ENCODE results near the gene GABBR2.
"Not testable (repeated sequence)": the region's sequence is repeated elsewhere in the genome, so short reads cannot be mapped to it uniquely, and the experiment has no call there.

Gene GABBR2

GRCh38 chr9:98589102-98589501 lies 119.6 kb downstream of the GABBR2 start:
- no peaks in the 10 kb centered on the region for H3K79me2 ChIP-seq
- H3K27ac ChIP-seq: no peak overlapping the region
- H3K36me3 ChIP-seq (ENCODE audit: control insufficient read depth, insufficient read depth, low read length): no peaks in the 10 kb centered on the region
- no peak overlapping the region for H3K4me2 ChIP-seq (ENCODE audit: low read length)
- H3K9me3 ChIP-seq (ENCODE audit: control insufficient read depth, low read length): no peaks in the 10 kb centered on the region
- H3K4me1 ChIP-seq: no peaks in the 10 kb centered on the region
- H3K27me3 ChIP-seq (ENCODE audit: control insufficient read depth, insufficient read depth, low read length): no peaks in the 10 kb centered on the region
- no peak overlapping the region for H2AFZ ChIP-seq
- H3K9ac ChIP-seq: no peak overlapping the region
- TF ChIP-seq, protein P1, sequence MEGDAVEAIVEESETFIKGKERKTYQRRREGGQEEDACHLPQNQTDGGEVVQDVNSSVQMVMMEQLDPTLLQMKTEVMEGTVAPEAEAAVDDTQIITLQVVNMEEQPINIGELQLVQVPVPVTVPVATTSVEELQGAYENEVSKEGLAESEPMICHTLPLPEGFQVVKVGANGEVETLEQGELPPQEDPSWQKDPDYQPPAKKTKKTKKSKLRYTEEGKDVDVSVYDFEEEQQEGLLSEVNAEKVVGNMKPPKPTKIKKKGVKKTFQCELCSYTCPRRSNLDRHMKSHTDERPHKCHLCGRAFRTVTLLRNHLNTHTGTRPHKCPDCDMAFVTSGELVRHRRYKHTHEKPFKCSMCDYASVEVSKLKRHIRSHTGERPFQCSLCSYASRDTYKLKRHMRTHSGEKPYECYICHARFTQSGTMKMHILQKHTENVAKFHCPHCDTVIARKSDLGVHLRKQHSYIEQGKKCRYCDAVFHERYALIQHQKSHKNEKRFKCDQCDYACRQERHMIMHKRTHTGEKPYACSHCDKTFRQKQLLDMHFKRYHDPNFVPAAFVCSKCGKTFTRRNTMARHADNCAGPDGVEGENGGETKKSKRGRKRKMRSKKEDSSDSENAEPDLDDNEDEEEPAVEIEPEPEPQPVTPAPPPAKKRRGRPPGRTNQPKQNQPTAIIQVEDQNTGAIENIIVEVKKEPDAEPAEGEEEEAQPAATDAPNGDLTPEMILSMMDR (IDR thresholded peaks at IDR 0.05): no peak
- no peak overlapping the region for H3K4me3 ChIP-seq (ENCODE audit: low read depth, low read length)

DNA sequence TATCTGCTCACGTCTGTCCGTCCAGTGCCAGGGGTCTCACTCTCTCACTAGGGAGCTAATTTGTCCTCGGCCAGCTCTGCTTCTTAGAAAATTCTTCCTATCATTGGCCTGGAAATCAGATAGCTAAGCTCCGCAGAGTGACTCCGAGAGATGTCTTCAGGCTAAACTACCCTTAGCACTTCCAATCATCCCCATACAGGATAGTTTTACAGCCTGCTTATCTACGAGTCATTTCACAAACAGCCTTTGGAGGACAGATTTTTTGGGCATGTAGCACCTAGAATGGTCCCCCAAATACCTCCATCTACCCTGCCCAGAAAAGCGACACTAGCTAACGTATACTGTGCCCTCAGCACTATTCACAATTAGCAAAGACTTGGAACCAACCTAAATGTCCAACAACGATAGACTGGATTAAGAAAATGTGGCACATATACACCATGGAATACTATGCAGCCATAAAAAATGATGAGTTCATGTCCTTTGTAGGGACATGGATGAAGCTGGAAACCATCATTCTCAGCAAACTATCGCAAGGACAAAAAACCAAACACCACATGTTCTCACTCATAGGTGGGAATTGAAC lies 123.8 kb downstream of the GABBR2 start:
- not testable (repeated sequence) for H3K9ac ChIP-seq; H3K9me3 ChIP-seq (ENCODE audit: control insufficient read depth, low read length)

DNA sequence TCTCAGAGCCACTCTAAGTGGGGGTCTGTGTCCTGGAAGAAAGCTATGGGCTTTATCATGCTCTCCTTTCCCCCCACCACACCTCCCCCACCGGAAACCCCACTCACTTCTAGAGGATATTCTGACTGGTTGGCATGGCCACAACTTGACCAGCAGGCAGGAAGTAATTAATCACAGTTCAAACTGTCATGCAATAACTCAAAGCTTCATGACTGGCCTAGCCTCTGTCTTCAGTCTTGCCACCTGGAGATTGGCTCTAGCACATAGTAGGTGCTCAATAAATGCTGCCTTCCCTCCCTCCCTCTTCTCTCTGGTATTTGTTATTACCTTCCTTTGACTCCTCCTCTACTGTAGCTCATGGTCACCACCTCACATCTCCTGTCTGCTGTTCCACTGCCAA lies 124.7 kb downstream of the GABBR2 start:
- no peak overlapping the region for H3K9ac ChIP-seq
- no peak overlapping the region for H3K27ac ChIP-seq
- no peaks in the 10 kb centered on the region for H3K36me3 ChIP-seq (ENCODE audit: control insufficient read depth, insufficient read depth, low read length)
- no peaks in the 10 kb centered on the region for H3K9me3 ChIP-seq (ENCODE audit: control insufficient read depth, low read length)
- no peak overlapping the region for H3K4me3 ChIP-seq (ENCODE audit: low read depth, low read length)
- no peak overlapping the region for H3K4me2 ChIP-seq (ENCODE audit: low read length)
- TF ChIP-seq, protein P1 (IDR thresholded peaks at IDR 0.05): no peak
- H3K4me1 ChIP-seq: no peaks in the 10 kb centered on the region
- H3K27me3 ChIP-seq (ENCODE audit: control insufficient read depth, insufficient read depth, low read length): no peaks in the 10 kb centered on the region
- H3K79me2 ChIP-seq: no peaks in the 10 kb centered on the region
- H2AFZ ChIP-seq: no peak overlapping the region

More for the DNA sequence above, 123.8 kb downstream of the GABBR2 start:
- not testable (repeated sequence) for H3K4me2 ChIP-seq (ENCODE audit: low read length); H3K36me3 ChIP-seq (ENCODE audit: control insufficient read depth, insufficient read depth, low read length); H3K79me2 ChIP-seq; H3K27ac ChIP-seq; H3K4me3 ChIP-seq (ENCODE audit: low read depth, low read length); H3K27me3 ChIP-seq (ENCODE audit: control insufficient read depth, insufficient read depth, low read length); H3K4me1 ChIP-seq; H2AFZ ChIP-seq

GRCh38 chr9:98583417-98583816 lies 125.3 kb downstream of the GABBR2 start:
- TF ChIP-seq, protein P1 (IDR thresholded peaks at IDR 0.05): no peak
- Histone ChIP-seq H3K9me3 (ENCODE audit: control insufficient read depth, low read length) (no peaks in the 10 kb centered on the region), H3K4me2 (ENCODE audit: low read length) (no peak overlapping the region), H3K27ac (no peak overlapping the region), H2AFZ (no peak overlapping the region), H3K36me3 (ENCODE audit: control insufficient read depth, insufficient read depth, low read length) (no peaks in the 10 kb centered on the region), H3K4me3 (ENCODE audit: low read depth, low read length) (no peak overlapping the region), H3K4me1 (no peaks in the 10 kb centered on the region), H3K79me2 (no peaks in the 10 kb centered on the region), H3K27me3 (ENCODE audit: control insufficient read depth, insufficient read depth, low read length) (no peaks in the 10 kb centered on the region), H3K9ac (no peak overlapping the region)

DNA sequence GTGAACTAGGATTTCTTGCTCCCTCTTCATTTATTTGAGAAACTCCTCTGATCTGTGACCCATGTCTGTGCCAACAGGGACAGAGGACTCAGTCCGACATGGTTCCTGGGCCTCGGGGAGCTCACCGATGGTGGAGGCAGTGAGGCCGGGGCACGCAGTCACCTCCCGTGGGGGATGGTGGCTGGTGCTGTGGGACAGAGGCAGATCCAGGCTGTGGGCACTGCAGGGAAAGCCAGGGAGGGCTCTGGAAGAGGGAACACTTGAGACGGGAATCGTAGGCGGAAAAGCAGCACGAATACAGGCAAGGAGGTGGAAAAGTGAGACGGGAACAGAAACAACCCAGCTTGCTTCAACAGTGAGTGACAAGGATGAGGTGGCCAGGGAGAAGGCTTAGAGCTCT lies 127.8 kb downstream of the GABBR2 start:
- Histone ChIP-seq H3K9ac (no peak overlapping the region), H3K4me3 (ENCODE audit: low read depth, low read length) (no peak overlapping the region), H3K9me3 (ENCODE audit: control insufficient read depth, low read length) (no peaks in the 10 kb centered on the region), H2AFZ (no peak overlapping the region), H3K27ac (no peak overlapping the region), H3K27me3 (ENCODE audit: control insufficient read depth, insufficient read depth, low read length) (no peaks in the 10 kb centered on the region), H3K36me3 (ENCODE audit: control insufficient read depth, insufficient read depth, low read length) (no peaks in the 10 kb centered on the region), H3K79me2 (no peaks in the 10 kb centered on the region), H3K4me2 (ENCODE audit: low read length) (no peak overlapping the region), H3K4me1 (no peaks in the 10 kb centered on the region)
- TF ChIP-seq, protein P1 (IDR thresholded peaks at IDR 0.05): no peak
